HG02678 (cell line): ENCODE measurements around the gene ANKRD65.
"Not testable (repeated sequence)": the region's sequence is repeated elsewhere in the genome, so short reads cannot be mapped to it uniquely, and the experiment has no call there.

Experiments used
- ATAC-seq: cut with Tn5 transposase; IDR thresholded peaks from one replicate; pipeline ENCODE4 v1.9.1; 2021; ENCODE audit warnings: mild to moderate bottlenecking, moderate library complexity; ENCODE audit not compliant: unreplicated experiment

The ANKRD65 gene

DNA sequence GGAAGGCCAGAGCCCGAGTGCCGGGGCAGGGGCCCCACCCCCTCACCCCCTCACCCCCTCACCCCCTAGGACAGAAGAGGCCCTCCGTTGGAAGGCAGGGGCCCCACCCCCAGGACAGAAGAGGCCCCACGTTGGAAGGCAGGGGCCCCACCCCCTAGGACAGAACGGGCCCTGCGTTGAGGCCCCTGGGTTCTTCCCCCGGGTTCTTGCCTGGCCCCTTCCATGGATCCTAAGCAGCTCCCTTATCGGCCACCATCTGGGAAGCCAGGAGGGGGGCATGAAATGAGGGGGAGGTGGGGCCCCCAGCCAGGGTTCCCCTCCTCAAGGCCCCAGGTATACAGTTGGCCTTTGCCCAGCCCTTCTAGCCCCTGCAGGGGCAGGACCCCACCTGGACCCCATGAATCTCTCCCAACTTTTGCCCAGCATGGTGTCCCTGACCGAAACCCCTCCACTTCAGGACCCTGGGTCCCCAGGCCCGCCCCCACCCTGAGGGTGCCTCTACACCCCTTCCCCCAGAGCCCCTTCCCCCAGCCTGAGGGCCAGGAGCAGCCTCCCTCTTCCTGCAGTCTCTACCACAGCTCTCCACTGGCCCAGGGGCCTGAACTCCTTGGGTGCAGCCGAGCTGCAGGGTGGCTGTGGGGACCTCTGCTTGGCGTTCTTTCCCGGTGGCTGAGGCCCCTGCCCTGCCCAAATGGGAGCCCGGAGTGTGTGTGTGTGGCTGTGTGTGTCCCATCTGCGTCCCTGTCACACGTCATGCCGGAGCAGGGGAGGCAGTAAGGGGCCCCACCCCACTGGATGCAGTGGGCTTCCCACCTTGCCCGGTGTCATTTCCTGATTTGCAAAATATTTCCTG is 10.1 kb upstream of the ANKRD65 start:
- ATAC-seq, result no peak

DNA sequence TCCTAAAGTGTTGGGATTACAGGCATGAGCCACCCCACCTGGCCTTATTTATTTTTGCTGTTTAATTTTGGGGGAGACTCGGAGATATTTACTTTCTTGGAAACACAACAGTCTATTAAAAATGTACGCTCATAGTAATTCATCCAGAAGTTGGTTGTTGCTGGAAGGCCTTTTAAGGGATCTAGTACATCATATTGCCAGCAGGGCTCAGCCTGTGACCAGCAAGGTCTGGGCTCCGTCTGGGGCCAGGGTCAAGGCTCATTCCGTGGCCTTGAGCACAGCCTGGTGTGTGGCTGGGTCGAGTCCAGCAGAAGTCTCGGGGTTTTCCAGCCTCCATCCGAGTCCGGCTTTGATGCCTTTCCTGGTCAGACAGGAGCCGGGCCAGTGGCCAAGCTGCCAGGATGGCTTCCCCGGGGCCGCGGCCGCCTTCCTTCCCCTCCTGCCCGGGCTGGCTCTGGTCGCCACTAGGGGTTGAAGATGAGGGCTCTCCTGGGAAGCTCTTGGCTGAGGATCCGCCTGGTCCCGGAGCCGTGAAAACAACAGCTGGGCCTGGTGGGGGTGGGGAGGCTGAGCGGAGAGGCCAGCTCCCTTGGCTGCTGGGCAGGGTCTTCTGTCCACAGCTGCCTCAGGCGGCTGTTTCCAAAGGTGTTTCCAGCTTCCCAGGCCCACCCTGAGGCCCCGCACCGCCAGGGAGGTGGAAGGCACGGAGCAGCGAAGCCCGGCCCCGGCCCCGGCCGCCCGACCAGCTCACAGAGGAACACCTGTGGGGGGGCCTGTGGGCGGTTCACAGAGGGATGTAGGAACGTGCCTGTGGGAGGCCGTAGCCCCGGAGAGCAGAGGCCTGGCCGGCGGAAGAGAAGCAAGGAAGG is 9.3 kb upstream of the ANKRD65 start:
- no peak for ATAC-seq

DNA sequence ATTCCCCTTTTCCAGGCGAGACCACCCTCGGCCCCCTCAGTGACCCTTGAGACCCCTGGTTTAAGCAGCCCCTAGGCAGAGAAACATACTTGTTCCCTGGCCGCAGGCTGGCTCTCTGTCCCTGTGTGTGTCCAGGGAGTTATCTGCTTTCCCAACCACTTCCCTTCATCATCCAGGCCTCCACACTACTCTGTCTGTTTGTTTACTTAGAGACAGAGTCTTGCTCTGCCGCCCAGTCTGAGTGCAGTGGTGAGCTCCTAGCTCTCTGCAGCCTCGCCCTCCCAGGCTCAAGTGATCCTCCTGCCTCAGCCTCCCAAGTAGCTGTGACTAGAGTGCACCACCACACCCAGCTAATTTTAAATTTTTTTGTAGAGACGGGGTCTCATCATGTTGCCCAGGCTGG is 8.6 kb upstream of the ANKRD65 start:
- ATAC-seq, result no peak

DNA sequence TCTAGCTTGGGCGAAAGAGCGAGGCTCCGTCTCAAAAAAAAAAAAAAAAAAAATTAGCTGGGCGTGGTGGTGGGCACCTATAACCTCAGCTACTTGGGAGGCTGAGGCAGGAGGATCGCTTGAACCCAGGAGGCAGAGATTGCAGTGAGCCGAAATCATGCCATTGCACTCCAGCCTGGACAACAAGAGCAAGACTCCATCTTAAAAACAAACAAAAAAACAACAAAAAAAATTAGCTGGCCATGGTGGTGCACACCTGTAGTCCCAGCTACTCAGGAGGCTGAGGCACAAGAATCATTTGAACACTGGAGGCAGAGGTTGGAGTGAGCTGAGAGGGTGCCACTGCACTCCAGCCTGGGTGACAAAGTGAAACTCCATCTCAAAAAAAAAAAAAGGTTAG is 7.9 kb upstream of the ANKRD65 start:
- not testable (repeated sequence) for ATAC-seq

DNA sequence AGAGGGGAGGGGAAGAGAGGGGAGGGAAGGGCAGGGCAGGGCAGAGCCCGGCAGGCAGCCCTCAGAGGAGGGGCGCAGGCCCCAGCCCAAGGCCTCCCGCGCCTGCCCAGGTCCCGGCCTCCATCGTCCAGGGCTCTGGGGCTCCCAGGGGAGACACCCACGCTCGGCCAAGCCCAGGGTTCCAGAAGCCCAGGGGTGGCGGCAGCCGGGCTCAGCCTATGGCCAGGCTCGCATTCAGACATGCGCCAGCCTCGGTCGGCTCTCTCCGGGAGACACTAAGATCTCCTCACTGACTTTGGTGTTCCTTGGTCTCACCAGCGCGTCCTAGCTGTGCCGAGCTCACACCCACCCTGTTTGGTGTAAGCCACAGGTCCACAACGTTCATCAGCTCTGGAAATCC is 7.1 kb upstream of the ANKRD65 start:
- ATAC-seq, result no peak

DNA sequence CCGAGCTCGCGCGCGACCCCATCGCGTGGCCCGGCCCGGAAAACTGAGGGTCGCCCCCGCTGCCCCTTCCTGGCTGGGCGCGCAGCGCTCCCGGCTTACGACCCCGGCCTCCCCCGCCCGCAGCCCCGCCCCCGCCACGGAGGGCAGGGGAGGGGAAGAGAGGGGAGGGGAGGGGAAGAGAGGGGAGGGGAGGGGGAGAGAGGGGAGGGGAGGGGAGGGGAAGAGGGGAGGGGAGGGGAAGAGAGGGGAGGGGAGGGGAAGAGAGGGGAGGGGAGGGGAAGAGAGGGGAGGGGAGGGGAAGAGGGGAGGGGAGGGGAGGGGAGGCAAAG is 6.7 kb upstream of the ANKRD65 start:
- no peak for ATAC-seq

DNA sequence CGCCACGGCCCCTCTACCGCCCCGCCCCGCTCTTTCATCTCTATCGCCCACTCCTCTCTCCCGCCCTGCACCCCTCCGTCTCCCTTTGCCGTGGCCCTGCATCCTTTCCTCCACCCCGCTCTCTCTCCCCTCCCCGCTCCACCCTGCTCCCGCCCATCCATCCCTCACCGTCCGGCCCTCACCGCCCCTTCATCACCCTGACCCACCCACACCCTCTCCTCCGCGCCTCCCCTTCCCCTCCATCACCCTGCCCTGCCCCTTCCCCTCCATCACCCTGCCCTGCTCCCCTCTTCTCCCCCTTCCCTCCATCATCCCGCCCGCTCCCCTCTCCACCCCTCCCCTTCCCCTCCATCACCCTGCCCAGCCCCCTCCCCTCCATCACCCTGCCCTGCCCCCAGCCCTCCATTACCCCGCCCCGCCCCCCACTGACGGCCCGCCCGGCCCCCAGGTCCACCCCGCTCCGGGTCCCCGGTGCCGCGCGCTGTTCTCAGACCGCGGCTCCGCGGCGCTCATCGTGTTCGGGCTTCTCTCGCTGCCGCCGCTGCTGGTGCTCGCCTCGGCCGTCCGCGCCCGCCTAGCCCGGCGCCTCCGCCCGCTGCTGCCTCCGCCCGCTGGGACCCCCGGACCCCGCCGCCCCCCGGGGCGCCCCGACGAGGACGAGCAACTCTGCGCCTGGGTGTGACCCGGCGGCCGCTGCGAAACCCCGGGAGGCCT is 6.2 kb upstream of the ANKRD65 start:
- ATAC-seq, result no peak

DNA sequence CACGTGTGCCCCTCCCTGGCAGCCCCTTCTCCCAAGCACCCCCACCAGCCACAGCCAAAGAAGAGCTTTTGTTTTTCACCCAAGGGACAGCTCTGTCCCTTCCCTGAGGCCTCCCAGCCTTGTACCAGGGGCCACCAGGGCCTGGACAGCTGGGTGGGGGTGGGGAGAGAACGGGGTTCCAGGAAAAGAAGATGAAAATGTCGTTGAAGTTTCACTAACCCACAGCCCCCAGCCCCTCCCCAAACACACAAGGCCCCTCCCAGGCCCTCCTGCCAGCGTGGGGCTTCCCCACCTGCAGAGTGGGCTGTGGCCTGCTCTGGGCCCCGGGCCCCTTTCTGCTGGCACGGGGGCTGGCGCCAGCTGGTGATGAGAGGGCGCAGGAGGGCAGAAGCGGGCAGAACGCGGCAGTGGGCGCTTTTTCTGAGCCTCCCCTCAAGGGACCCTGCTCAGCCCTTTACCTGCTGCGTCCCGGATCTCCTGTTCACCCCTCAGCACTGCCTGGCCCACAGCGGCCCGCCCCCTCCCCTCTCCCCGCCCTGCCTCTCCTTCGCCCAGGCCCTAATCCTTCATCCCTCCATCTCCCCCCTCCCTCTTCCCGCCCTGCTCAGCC is 5.5 kb upstream of the ANKRD65 start:
- ATAC-seq, result no peak

DNA sequence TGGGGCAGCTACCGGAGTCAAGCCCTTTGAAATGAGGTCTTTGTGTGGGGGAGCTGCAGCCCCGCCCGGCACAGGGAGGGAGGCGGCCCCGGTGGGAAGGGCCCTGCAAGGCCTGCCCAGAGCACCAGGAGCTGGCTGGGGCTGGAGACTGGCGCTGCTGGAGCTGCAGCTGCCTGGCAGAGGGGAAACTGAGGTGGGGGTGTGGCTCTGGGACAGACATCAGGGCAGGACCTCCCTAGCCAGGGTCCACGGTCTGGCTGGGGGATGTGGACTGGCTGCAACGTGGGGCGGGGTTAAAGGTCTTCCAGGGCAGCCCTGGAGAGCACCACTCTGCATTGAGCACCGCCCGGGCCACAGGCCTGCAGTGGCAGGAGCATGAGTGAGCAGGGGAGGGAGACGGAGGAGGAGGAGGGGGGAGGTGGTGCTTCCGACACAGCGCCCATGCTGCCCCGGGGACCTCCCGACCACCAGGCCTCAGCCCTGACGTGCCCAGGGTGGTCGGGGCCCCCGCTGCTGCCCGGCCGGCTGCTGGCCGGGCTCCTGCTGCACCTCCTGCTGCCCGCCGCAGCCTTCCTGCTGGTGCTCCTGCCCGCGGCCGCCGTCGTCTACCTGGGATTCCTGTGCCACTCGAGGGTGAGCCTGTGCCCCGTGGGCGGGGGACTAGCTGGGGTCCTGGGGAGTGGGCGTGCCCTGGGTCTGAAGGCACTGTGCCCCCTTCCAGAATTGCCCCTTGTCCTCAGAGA is 4.8 kb upstream of the ANKRD65 start:
- ATAC-seq, result no peak

DNA sequence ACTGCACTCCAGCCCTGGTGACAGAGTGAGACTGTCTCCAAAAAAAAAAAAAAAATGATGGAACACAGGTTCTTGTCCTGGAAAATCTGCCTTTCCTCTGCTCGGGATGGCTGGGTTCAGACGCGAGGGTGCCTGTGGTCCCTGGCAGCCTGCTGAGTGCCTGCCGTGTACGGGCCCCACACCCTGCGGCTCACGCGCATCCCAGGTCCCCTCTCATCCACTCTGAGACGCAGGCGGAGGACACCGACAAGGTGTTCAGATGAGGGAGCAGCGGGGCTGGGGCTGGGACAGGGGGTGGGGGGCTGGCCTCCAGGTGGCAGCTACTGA is 4.3 kb upstream of the ANKRD65 start:
- ATAC-seq, result no peak

DNA sequence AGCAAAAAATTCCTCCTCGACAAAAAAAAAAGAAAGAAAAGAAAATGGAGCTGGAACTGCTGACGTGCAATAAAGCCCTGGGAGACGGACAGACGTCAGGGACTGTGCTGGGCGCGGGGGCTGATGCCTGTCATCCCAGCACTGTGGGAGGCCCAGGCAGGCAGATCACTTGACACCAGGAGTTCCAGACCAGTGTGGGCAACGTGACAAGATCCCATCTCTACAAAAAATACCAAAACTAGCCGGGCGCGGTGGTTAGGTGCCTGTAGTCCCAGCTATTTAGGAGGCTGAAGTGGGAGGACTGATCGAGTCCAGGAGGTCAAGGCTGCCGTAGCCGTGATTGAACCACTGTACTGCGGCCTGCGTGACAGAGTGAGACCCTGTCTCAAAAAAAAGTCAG is 3.6 kb upstream of the ANKRD65 start:
- ATAC-seq, result no peak

DNA sequence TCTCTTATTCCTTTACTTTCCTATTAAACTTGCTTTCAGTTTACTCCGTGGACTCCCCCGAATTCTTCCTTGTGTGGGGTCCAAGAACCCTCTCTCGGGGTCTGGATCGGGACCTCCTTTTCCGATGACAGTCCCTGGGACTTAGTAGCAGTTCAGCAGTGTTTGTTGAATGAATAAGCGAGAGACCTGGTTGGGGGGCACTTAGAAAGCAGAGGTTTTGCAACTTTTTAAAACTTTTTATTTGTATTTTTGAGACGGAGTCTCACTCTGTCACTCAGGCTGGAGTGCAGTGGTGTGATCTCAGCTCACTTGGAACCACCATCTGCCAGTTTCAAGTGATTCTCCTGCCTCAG is 2.1 kb upstream of the ANKRD65 start:
- ATAC-seq, result no peak

DNA sequence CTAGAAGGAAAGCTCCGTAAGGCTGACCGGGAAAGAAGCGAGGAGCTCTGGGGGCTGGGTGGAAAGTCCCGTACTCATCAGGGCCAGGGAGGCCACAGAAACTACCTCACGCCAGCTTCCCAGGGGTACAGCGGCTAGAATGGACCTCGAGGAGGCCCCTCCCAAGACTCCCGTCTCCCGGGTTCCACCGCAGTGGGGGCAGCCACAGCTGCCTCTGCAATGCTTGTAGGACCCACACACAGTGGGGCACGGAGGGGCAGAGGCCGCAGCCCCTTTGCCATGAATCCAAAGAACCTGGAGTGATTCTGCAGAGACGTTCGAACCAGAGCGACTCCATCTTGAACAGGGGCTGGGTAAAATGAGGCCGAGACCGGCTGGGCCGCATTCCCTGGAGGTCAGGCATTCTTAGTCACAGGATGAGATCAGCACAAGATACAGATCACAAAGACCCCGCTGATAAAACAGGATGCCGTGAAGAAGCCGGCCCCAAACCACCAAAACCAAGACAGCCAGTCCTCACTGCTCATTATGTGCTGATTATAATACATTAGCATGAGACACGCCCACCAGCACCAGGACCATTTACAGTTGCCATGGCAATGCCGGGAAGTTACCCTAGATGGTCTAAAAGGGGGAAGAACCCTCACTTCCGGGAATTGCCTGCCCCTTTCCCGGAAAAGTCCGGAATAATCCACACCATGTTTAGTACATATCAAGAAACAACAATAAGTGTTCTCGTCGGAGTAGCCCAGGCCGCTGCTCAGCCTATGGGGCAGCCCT is 1.6 kb upstream of the ANKRD65 start:
- no peak for ATAC-seq

DNA sequence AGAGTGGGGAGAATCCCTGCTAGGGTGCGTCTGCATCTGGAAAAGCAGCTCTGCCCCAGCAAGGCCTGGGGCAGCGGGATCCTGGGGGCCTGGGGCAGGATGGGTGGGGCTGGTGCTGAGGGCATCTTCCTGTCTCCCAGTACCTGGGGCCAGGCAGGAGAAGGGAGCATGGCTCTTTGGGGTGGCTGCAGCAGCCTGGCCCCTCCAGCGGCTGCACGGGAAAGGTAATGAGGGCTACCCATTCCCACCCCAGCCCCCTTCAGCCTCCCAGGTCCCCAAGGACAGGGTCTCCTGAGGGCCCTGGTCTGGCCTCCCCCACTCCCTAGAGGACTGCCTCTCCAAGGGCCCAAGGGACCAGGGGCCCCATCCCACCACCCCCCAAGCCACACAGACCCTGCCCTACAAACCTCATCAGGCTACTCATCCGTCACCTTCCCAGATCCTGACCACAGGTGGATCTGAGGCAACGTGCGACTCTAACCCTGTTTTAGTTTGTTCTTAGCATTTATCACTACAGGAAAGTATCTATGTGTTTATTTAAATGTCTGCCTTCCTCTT is 910 bp upstream of the ANKRD65 start:
- ATAC-seq, result no peak

DNA sequence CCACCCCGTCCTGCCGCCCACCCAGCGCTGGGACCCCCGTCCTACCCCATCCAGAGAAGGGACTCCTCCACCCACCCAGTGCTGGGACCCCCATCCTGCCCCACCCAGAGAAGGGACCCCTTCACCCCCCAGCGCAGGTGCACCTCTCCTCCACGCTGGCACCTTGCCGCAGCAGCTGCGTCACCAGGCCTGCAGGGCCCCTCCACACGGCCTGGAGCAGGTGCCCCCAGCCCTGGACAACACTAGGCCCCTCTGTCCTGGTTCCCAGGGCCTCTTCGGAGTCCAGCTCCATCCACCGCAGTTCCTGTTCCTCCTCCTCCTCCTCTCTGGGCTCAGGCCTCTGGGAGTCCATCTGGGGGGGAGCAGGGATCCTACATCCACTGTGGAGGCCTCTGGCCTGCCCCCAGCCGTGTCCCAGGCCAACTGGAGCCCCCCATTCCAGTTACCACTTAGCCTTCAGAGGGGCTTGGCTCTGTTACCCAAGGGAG is 378 bp downstream of the ANKRD65 start:
- ATAC-seq, result no peak

DNA sequence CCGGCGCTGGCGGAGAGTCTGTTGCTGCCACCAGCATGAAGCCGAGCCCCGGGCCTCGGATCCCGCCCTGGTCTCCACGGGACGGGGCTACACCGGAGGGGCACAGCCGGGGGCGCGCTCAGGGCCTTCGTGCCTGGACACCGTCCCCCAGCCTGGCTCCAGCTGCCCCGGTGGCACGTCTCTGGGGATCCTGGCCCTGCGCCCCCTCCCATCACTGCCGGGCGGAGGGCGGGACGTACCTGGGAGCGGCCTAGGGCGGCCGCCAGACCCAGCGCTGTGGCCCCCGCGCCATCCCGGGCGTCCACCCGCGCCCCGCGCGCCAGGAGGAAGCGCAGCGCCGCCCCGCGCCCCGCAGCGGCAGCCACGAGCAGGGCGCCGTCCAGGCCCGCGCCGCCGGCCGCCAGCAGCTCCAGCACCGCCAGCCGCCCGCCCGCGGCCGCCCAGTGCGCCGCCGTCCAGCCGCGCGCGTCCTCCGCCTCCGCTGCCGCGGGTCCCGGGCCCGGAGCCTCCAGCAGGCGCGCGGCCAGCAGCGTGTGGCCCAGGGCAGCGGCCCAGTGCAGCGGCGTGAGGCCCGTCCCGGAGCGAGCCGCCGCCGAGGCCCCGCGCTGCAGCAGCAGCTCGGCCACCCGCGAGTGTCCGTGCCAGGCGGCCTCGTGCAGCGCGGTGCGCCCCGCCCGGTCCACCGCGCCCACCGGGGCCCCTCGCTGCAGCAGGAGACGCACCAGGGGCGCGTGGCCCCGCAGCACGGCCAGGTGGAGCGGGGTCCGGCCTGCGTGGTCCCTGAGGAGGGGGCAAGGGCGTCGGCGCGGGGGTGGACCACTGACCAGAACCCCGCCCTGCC is 1.0 kb downstream of the ANKRD65 start:
- no peak for ATAC-seq

DNA sequence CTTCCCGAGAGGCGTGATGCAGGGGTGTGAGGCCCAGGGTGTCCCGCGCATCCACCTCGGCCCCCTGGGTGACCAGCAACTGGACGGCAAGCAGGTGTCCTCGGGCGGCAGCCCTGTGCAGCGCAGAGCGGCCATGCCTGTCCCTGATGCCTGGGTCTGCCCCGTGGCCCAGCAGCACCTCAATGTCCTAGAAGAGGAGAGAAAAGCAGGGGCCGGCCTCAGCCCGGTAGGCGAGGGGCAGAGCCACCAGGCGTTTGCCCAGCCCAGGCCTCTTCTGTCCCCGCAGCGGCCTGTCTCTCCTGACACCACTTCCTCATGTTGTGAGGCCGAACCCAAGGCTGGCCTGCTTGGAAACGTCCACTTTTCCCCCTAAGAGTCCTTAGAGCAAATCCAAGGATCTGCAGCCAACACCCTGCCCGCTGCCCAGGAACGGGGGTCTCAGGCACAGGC is 1.7 kb downstream of the ANKRD65 start:
- no peak for ATAC-seq
